ENCODE data around the gene RBM38.
A peak's percentile ranks its signal among the peaks of the same experiment; 100 is the strongest.

RBM38 gene

DNA sequence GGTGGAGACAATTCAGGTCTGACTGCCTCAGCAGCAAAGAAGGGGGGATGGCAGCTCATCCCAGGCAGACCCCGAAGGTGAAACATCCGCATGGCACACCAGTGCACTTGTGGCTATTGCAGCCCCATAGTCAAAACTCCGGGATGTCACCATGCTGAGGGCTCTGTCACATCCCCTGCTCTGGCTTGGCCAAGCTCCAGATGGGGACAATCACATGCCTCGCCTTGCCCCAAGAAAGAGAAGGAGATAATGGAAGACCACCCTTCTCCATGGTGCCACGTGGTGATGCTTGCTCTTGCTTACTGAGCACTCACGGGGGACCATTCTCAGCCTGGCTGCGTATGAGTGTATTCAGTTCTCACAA is 60.2 kb downstream of the RBM38 start:
- DNase-seq (ENCODE audit: low spot score): no peak

DNA sequence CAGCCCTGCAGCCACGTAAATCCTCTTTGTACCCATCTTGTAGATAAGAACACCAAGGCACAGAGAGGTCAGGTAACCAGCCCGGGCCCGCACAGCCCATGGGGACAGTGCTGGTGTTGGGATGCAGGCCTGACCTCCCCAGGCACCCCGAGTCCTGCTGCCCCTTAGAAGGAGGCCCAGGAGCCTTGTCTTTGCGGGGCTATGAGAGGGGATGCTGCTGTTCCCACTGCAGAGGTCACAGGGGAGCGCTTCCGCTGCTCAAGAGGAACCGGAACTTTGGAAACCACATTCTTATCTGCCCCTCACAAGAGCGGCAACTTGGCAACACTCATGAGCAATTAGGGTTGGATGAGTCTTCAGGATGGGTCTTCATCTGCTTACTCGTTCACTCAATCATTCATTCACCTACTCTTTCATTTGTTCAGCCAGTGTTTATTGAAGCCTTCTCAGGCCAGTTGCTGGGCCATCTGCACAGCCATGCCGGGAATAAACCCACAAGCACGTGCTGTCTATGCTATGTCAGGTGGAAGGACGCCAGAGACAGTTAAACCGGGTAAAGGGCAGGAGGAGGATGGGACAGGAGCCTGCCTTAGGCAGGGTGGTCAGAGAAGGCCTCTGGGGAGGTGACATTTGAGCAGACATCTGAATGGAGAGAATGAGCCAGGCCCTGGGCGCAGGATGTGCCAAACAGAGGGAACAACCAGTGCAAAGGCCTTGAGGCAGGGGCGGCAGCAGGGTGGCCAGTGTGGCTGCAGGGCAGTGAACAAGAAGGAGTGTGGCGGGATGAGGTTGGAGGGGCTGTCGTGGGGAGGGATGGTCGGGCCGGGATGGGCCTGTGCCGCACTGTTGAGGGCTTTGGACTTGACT is 60.8 kb downstream of the RBM38 start:
- DNase-seq (ENCODE audit: low spot score): no peak

DNA sequence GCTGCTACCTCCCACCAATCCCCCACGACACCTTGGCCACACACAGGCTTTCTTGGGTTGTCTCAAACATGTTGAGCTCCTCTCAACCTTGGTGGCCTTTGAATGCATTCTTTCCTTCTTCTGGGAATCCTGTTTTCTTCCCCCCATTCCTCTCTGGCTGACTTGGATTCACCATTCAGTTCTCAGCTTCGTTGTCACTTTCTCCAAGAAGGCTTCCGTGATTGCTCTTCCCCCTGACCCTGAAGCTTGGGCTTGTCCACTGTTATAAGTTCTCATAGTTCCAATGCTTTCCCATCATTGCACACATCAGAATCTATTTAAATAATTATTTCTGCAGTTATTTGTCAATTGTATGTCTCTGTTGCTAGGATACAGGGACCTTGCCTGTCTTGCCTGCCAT is 64.2 kb downstream of the RBM38 start:
- no peak for DNase-seq (ENCODE audit: low spot score)

DNA sequence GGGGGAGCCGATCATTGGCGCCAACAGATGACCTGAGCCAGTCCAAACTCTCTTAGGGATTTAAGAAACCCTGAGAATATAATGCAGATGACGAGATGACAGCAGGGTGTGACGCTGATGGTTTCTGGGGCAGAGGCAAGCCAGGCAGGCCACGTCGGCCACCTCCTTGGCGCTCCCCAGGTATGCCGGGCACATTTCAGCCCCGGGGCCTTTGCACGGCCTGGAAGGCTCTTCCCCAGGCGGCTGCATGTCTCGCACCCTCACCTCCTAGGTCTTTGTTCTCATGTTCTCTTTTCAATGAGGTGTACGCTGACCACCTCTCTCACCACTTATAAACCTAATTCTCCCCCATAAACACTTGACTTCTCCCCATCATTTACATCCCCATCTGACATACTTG is 64.9 kb downstream of the RBM38 start:
- DNase-seq (ENCODE audit: low spot score): no peak

DNA sequence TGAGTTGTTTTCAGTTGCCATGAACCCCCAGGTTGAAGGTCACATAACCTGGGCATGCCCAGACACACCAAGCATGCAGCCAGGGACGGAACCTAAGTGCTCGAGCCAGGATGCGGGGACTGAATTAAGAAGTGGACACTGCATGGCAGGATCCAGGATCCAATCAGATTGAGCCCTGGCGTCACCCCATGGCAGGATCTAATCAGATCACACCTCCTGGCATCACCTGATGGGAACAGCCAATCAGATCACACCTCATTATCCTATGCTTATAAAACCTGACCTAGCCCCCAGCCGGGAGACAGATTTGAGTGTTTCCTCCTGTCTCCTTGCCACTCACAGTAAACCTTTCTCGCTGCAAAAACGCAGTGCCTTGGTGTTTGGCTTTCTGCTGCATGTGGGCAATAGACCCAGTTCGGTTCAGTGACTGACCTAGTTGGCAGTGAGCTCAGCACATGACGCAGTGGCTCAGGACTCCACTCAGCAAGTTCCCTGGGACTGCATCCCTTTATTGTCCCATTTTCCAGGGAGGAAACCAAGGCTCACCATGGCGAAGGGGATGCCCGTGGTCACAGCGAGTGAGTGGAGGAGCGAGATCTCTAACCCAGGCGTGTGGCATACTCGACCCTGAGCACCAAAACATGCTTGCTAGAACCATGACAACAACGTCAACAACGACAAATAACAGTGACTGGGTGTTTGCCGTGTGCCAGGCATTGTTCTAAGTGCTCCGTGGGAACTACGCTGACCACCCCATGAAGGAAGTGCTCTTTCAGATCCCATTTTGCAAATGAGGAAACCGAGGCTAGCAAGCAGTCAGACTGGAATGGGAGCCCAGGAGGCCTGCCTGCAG is 66.3 kb downstream of the RBM38 start:
- peak; percentile 40 for DNase-seq (ENCODE audit: low spot score)

DNA sequence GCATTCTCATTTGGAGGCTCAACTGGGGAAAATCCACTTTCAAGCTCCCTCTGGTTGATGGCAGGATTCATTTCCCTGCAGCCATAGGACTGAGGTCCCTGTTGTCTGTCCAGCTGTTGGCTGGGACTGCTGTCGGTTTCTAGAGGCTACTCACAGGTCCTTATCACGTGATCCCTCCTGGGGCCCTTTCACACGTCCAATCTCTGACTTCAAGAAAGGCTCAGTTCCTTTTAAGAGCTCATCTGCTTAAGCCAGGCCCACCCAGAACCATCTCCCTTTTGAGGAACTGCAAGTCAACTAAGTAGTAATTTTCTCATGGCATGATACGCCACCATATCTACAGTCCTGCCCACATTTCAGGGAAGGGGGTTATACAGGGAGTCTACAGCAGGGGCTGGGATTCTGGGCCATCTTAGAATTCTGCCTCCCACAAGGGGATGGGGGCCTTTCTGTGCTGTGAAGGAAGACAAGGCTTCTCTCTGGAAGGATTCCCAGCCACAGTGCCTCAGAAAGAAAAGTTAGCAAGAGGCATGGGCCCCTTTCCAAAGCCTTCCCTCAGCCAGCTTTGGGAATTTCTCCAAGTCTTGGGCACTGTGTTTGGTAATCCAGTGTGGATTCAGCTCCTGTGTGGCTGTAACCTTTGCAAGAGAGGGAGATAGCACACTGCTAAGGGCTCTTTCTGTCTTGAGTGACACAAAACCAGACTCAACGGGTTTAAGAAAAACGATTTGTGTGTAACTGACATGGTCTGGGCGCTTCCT is 67.4 kb downstream of the RBM38 start:
- DNase-seq (ENCODE audit: low spot score): peak; percentile 68

Data from Ammon's horn (tissue), 1 donor.